GM19099 (cell line): Measurements from ENCODE around the gene KCNJ2.
A peak's percentile ranks its signal among the peaks of the same experiment; 100 is the strongest.

ENCODE experiments used
- POLR2A ChIP-seq: IDR thresholded peaks from 3 replicates; pipeline ENCODE4 v1.6.1; 2011; ENCODE audit warnings: low read depth; ENCODE audit not compliant: insufficient read length; ENCODE audit errors: extremely low read depth

The KCNJ2 gene

DNA sequence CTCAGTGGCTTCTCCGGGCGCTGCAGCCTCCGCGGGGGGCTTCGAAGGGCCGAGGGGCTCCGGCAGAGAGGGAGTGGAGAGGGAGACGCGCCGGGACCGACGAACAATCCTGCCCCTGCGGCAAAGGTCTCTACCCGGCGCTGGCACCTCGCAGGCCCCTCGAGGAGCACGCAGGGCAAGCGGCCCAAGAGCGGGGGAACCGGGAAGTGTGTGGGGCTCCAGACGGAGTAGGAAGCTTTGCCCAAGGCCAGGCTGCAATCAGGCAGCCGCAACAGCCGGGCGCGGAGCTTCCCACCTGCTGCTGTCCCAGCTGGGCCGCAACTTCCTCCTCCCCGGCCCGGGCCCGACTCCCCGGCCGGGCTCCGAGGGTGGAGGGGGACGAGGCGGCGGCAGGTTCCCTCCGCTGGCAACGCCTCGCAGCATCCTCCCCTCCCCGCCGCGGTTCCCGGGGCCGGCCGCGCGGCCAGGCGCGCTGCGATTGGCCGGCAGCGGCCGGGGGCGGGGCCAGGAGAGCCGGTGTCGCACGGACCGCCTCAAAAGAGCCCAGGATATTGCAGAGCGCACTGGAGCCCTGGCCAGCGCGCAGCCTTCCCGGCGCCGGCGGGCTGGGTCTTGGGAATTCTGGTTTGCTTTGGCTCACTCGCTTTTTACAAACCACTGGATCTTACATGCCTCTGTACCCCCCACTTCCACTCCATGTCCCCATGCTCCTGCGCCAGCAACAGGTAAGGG, at the start of gene KCNJ2:
TSS of gene KCNJ2 (plus strand) at position 556 of the 732 bp plus-strand sequence. CDS start 5,508 bp downstream, outside the sequence.
- peak; percentile 40 for TF ChIP-seq POLR2A

DNA sequence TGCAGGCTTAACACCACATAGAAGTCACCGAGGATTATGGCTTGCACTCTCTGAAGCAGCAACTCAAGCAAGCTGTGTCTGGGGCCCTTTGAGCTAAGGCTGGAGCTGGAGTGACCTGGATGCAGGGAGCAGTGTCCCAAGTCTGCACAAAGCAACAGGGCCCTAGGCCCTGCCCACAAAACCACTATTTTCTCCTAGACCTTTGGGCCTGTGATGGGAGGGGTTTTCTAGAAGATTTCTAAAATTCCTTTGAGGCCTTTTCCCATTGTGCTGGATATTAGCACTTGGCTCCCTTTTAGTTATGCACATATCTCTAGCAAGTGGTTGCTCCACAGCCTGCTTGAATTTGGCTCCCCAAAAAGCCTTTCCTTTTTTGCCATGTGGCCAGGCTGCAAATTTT, 49.8 kb upstream of the KCNJ2 start:
- no peak for TF ChIP-seq POLR2A

DNA sequence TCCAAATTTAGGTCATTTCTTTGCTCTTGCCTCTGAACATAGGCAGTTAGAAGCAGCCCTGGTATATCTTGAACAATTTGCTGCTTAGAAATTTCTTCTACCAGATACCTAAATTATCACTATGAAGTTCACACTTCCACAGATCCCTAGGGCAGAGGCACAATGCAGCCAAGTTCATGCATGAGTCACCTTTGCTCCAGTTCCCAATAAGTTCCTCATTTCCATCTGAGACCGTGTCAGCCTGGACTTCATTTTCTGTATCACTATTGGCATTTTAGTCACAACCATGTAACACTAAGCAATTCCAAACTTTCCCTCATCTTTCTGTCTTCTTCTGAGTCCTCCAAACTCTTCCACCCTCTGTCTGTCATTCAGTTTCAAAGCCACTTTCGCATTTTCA, 49.3 kb upstream of the KCNJ2 start:
- TF ChIP-seq POLR2A = no peak

DNA sequence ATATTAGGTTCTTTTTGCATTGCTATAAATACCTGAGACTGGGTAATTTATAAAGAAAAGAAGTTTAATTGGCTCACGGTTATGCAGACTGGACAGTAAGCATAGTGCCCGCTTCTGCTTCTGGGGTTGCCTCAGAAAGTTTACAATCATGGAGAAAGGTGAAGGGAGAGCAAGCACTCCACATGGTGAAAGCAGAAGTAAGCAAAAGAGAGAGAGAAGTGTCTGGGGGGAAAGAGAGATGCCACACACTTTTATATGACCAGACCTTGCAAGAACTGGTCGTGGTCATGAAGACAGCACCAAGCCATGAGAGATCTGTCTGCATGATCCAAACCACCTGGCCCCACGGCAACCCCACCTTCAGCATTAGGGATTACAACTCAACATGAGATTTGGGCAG, 48.9 kb upstream of the KCNJ2 start:
- no peak for TF ChIP-seq POLR2A

DNA sequence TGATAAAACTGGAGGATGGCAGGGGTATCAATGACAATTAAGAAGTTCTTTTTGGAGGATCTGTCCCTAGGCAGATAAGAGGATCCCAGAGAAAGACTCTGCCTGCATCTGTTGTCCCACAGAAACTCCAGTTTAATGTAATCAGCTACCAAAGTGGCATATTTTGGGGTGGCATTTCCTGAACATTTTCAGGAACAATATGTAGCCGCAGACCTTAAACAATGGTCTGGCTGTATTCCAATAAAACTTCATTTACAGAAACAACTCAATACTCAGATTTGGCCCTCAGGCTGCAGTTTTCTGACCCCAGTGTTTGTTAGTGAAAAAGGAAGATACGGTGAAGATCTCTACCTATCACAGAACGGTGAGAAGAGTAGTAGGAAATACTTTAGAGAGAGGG, 48.2 kb upstream of the KCNJ2 start:
- TF ChIP-seq POLR2A = no peak

DNA sequence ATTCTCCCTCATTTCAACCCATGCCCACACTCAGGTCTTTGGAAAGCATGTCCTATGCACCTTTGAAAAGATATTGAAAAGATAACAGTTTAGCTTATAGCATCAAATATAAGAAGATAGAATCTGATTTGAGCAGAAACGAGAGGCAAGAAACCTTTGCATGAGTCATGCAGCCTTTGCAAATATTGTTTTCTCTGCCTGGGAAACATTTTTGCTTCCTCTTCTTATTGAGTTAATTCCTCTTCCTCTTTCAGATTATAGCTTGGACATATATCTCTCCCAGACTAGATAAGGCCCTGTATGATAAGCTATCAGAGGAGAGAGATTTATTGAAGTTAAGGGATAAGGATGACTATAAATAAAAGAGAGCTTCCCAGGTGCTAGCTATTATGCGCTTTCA, 46.1 kb upstream of the KCNJ2 start:
- no peak for TF ChIP-seq POLR2A

DNA sequence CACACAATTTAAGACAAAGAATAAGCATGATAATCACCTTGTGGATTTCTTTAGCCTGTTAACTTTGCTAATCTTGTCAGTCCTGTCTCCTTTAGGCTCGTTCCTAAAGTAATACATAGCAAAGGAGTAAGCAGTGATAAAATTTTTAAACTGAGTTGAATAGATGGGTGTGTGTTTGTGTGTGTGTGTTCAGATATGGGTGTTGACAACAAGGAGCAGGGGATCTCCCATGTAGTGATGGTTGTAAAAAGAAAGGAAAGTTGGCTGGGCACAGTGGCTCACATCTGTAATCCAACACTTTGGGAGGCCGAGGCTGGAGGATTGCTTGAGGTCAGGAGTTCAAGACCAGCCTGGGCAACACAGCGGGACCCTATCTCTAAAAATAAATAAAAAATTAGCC, 44.6 kb upstream of the KCNJ2 start:
- no peak for TF ChIP-seq POLR2A

DNA sequence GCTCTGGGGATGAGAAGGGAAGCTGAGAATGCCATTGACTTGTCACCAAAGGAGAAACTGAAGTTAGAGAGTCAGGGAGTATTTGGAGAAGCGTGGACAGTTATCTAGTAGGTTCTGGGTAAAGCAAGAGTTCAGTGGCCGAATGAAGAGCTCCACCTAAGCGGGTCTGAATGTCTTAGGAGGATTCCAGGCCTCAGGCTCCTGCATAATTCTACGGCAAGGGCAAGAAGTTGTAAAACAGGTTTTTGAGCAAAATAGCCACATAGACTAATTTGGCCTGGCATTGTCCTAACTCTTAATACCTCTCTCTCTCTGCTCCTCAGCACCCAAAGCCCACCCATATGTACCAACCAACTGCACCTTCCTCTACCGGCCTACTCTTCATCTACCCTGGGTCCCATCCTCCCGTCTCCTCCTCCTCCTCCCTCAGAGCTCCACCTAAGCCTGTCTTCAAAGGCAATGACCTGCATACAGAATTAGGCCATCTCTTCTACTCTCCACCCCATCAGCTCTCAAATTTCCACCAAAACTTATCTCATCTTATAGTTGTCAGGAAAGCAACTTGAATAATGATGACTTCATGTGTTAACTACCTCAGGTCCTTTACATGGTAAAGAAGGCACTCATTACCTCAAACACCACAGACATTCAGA, 42.0 kb upstream of the KCNJ2 start:
- TF ChIP-seq POLR2A = no peak

DNA sequence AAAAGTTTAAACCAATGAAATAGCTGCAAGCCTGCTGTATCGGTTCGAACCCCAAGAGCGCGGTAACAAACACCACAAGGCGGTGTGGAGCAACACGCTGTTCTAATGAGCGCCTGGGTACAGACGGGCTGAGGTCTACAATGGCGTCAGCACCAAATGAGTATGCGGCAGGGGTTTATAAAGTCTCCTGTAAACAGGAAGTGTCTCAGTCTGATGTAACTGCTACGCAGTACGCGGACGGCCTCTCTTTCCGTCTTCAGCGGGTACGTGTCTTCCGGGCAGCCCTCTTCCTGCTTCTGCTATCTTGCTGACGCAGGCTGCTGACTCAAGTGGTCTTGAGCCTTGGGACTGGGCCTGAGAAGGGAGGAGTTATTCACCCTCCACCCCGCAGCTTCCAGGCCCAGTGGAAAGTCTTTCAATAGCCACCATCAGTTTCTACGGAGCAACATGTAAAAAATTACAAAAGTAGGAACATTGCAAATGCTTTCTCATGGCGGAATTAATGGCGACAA, 40.5 kb upstream of the KCNJ2 start:
- TF ChIP-seq POLR2A = no peak

DNA sequence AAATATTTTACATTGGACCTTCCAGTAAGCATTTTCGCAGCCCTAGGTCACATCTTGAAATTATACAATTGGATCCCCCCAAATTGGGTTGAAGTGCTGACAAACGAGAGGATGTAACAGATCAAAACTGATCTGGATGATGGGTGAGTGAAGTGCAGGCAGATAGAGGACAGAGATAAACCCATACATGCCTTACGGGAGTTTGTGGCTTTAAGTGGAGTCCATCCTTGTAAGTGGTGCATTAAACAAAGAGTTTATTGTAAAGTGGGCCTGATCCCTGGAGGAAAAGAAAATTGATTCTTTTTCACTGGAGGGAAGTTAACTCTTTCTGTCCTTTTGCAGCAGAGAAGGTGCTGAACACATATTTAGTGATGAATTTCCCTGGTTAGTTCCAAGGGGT, 39.0 kb upstream of the KCNJ2 start:
- no peak for TF ChIP-seq POLR2A

DNA sequence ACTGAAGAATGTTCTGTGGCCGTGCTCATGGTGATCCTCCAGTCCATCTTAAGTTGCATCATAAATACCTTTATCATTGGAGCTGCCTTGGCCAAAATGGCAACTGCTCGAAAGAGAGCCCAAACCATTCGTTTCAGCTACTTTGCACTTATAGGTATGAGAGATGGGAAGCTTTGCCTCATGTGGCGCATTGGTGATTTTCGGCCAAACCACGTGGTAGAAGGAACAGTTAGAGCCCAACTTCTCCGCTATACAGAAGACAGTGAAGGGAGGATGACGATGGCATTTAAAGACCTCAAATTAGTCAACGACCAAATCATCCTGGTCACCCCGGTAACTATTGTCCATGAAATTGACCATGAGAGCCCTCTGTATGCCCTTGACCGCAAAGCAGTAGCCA, 36.8 kb upstream of the KCNJ2 start:
- no peak for TF ChIP-seq POLR2A

DNA sequence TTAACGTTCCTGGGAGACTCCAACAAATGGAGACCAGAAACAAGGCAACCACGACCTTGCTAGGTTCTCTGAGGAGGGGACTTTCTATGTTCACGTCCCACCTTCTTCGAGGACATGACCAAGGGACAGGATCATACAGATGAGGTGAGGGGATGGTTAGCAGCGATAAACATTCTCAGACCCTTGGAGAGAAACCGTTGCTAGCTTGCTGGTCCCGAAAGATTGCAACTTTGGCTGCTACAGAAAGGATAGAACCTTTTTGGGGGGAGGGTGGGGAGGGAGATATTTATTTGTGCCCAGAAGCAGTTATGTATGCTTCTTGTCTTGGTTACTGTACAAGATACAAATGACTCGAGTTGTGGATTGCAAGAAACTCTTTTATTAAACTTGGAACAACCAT, 35.3 kb upstream of the KCNJ2 start:
- no peak for TF ChIP-seq POLR2A

DNA sequence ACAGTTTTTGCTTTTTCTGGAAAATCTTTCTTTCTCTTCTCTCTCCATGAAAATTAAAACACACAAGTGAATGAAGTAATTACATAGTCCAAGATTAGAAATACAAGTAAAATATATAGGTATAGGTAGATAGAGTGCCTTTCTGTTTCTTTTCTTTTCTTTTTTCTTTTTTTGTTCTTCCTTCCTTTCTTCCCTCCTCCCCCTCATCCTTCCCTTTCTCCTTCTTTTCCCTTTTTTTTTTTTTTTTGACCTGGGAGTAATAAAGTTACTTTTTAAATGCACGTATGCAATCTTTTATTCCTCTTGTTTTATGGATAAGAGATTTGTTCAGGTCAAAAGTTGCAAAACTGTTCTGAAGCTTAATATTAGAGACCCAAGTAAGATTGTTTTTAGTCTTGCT, 34.6 kb upstream of the KCNJ2 start:
- TF ChIP-seq POLR2A = no peak

DNA sequence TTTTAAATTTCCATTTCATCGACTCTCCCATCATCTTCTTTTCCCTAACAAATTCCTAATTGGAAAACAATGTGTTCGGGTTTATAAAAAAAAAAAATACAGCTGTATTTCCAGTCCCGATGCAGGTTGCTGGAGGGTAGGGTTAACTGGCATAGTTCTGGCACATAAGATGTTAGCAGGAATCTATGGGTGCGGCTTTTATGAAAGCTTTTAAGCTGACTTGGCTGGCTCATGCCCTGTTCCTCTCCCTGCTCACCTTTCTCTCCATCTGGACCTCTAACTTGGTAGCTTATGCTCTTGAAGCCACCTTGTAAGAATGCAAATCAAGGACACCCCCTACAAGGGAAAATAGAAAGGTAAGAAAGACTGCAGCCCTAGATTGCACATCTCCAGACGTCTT, 33.2 kb upstream of the KCNJ2 start:
- TF ChIP-seq POLR2A = no peak

DNA sequence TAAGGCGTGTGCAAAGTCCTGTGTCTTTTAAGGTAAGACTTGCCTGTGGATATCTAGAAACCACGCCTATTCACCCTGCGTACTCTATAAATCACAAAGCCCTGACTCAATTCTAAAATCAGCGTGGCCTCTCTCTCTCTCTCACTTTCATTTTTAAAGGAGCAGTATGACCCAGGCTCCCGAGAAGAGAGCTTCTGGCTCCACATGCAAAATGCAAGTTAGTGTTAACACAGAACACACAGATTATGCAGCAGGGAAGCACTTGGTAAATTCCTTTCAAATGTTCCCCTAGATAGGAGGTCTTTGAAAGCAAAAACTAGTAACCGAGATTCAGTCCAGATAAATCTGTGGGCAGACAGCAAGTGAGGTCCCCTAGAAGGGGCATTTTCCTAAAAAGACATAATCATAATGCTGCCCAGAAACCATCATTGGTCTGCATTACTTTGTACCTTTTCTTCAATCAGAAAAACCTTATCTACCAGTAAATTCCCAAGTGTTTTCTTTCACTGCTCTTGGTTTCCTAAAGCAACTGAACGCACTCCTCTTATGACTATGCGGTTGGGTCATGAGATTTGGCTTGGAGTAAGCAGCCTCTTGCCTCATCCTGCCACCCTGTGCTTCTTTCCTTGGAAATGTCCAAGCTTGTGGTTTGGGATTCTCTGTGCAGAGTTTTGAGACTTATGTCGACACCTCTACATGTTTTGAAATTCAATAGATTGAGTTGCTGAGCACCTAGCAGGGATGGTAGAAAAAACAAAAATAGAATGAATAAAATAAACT, 31.7 kb upstream of the KCNJ2 start:
- TF ChIP-seq POLR2A = no peak
